ENCODE results near the gene TNXB.
"Not testable (repeated sequence)": the region's sequence is repeated elsewhere in the genome, so short reads cannot be mapped to it uniquely, and the experiment has no call there.

The TNXB gene

GRCh38 chr6:32108727-32109113 is 418 bp downstream of the TNXB start:
- DNase-seq = no peak

- DNase-seq = no peak
Measured at GRCh38 chr6:32108094-32108627, 977 bp downstream of the TNXB start.

- no peak for DNase-seq
Measured at GRCh38 chr6:32107406-32107805, 1.7 kb downstream of the TNXB start.

GRCh38 chr6:32105433-32105832 is 3.7 kb downstream of the TNXB start:
- DNase-seq = no peak

GRCh38 chr6:32102255-32102654 is 6.9 kb downstream of the TNXB start:
- no peak for DNase-seq

GRCh38 chr6:32100251-32100650 is 8.9 kb downstream of the TNXB start:
- DNase-seq = not testable (repeated sequence)

GRCh38 chr6:32097364-32097763 is 11.8 kb downstream of the TNXB start:
- DNase-seq = no peak

- no peak for DNase-seq
Measured at GRCh38 chr6:32096394-32097258, 12.5 kb downstream of the TNXB start.

- DNase-seq = no peak
Measured at GRCh38 chr6:32096087-32096393, 13.1 kb downstream of the TNXB start.

- DNase-seq = no peak
Measured at GRCh38 chr6:32095338-32096086, 13.6 kb downstream of the TNXB start.

GRCh38 chr6:32092760-32093497 is 16.2 kb downstream of the TNXB start:
- no peak for DNase-seq

GRCh38 chr6:32089082-32089828 is 19.9 kb downstream of the TNXB start:
- DNase-seq = no peak

GRCh38 chr6:32088487-32089049 is 20.6 kb downstream of the TNXB start:
- peak; percentile 54 for DNase-seq

GRCh38 chr6:32087574-32088486 is 21.3 kb downstream of the TNXB start:
- peak; percentile 93 for DNase-seq

GRCh38 chr6:32086661-32087573 is 22.2 kb downstream of the TNXB start:
- no peak for DNase-seq

GRCh38 chr6:32085759-32086459 is 23.2 kb downstream of the TNXB start:
- no peak for DNase-seq

- DNase-seq = no peak
Measured at GRCh38 chr6:32084780-32085179, 24.4 kb downstream of the TNXB start.

GRCh38 chr6:32083812-32084768 is 25.0 kb downstream of the TNXB start:
- no peak for DNase-seq

Data from islet precursor cell (in vitro differentiated cells).